Mucosa of rectum (tissue), 2 donors: Measurements from ENCODE around the gene ACSL4.

Experiments
- H3K27ac ChIP-seq, 2 donors: one replicate each; pipeline ENCODE4 v1.7.0; 2013; ENCODE audit warnings: inconsistent platforms in 2 of 2, low read depth in 2 of 2, low read length in 2 of 2
- H3K27me3 ChIP-seq, 2 donors: one replicate each; pipeline ENCODE4 v1.7.0; 2013; ENCODE audit warnings: low read length in 2 of 2; ENCODE audit not compliant: control insufficient read depth in 2 of 2, insufficient read depth in 2 of 2
- H3K36me3 ChIP-seq, 2 donors: one replicate each; pipeline ENCODE4 v1.7.0; 2013; ENCODE audit warnings: low read length in 2 of 2; ENCODE audit not compliant: control insufficient read depth in 2 of 2, insufficient read depth in 2 of 2
- H3K4me1 ChIP-seq, 2 donors: one replicate each; pipeline ENCODE4 v1.7.0; 2013; ENCODE audit warnings: low read length in 2 of 2, mild to moderate bottlenecking in 1 of 2; ENCODE audit not compliant: control insufficient read depth in 2 of 2, insufficient read depth in 2 of 2
- H3K4me3 ChIP-seq, 2 donors: one replicate each; pipeline ENCODE4 v1.7.0; 2013; ENCODE audit warnings: low read length in 2 of 2
- H3K9ac ChIP-seq, 2 donors: one replicate each; pipeline ENCODE4 v1.7.0; 2013; ENCODE audit warnings: low read length in 2 of 2, low read depth in 1 of 2, mild to moderate bottlenecking in 1 of 2
- H3K9me3 ChIP-seq, 2 donors: one replicate each; pipeline ENCODE4 v1.7.0; 2013; ENCODE audit warnings: low read length in 2 of 2; ENCODE audit not compliant: control insufficient read depth in 2 of 2
- donor health status: healthy.
- donor health status: Normal muscosa, but diverticular disease.

Gene ACSL4

DNA sequence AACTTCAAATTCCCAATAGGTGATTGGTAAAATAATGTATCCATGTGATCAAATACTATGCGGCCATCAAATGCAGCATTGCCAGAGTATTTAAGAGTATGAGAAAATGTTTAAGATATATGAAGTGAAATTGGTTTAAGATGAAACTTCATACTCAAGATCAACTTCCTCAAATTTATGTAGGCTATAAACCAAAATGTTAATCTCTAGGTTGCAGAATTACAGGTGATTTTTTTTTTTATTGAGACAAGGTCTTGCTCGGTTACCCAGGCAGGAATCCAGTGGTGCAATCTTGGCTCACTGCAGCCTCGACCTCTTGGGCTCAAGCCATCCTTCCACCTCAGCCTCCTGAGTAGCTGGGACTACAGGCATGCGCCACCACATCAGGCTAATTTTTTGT is 25.3 kb downstream of the ACSL4 start:
- no peaks in the 10 kb centered on the region for H3K36me3 ChIP-seq
- H3K27me3 ChIP-seq: no peaks in the 10 kb centered on the region
- H3K4me3 ChIP-seq: no peak overlapping the region
- no peaks in the 10 kb centered on the region for H3K9me3 ChIP-seq
- no peaks in the 10 kb centered on the region for H3K4me1 ChIP-seq
- no peak overlapping the region for H3K9ac ChIP-seq
- H3K27ac ChIP-seq: no peak overlapping the region

DNA sequence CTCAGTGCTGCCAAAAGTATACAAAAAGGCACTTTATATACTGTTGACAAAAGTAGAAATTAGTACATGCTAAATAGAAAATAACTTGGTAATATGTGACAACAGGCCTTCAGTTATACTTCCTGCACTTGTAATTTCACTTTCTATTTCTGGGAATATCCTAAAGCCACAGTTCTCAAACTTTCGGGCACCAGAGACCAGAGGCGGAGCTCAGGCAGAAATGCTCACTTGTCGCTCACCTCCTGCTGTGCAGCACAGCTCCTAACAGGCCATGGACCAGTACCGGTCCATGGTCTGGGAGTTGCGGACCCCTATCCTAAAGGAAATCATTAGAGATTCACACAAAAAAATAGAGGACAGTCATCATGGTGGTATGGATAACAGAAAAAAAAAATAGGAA is 25.7 kb downstream of the ACSL4 start:
- no peaks in the 10 kb centered on the region for H3K36me3 ChIP-seq
- no peaks in the 10 kb centered on the region for H3K27me3 ChIP-seq
- H3K4me3 ChIP-seq: no peak overlapping the region
- H3K9ac ChIP-seq: no peak overlapping the region
- no peaks in the 10 kb centered on the region for H3K4me1 ChIP-seq
- no peak overlapping the region for H3K27ac ChIP-seq
- H3K9me3 ChIP-seq: no peaks in the 10 kb centered on the region

DNA sequence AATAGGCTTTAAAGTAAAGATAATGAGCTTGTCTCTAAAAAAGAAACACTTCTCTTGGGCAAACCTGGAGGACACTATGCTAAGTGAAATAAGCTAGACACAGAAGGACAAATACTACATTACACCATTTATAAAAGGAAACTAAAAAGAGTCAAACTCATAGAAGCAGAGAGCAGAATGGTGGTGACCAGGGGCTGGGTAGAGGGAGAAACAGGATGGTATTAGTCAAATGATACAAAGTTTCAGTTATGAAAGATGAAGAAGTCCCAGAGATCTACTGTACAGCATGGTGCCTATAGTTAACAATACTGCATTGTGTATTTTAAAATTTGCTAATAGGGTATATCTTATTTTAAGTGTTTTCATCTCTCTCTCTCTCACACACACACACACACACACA is 28.5 kb downstream of the ACSL4 start:
- H3K36me3 ChIP-seq: no peaks in the 10 kb centered on the region
- no peak overlapping the region for H3K27ac ChIP-seq
- H3K9me3 ChIP-seq: no peaks in the 10 kb centered on the region
- H3K4me1 ChIP-seq: no peaks in the 10 kb centered on the region
- H3K4me3 ChIP-seq: no peak overlapping the region
- H3K27me3 ChIP-seq: no peaks in the 10 kb centered on the region
- no peak overlapping the region for H3K9ac ChIP-seq

DNA sequence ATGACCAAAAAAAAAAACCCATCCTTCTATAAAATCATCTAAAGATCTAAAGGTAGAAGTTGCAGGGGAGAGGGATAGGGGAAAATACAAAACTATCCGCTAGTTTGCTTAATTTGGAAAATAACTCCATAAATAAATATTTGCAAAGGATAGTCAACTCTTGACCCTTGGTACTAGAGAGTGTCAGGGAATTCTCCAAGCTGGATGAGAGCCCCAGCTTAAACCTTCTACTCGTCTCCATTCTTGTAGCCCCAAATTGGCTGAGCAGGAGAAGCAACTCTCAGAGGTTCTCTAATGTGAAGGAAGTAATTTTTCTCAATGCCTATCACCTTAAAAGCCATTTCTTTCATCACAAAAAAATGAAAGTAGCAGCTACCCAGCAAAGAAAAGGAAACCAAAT is 35.2 kb downstream of the ACSL4 start:
- Histone ChIP-seq H3K4me3 (no peak overlapping the region), H3K27ac (no peak overlapping the region)

DNA sequence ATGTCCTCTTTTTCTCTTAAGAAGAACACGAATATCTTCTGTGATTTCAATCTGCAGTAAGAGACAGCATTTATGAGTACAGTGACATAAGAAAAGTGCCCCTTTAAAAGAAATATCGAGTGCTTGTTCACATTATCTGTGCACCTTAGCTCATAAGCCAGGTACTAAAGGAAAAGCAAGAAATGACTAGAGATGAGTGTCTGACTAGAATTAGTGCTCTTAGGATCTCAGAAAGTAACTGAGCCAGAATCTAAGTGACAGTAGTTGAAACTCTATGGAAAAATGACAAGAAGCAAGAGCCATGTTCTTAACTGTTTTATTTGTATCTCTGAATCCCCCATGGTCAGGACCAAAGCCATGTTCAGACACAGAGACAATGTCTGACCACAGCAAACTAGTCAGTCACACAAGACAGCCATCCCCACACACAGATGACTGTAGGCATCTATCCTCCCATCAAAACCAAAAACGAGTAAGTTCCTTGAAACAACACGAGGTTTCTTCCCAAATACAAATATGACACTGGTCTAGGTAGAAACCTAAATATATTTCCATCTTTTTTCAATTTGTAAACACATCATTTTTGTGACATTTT is 36.8 kb downstream of the ACSL4 start:
- H3K27me3 ChIP-seq: no peaks in the 10 kb centered on the region
- H3K27ac ChIP-seq: no peak overlapping the region
- H3K36me3 ChIP-seq: no peaks in the 10 kb centered on the region
- H3K9ac ChIP-seq: no peak overlapping the region
- H3K4me3 ChIP-seq: no peak overlapping the region
- no peaks in the 10 kb centered on the region for H3K4me1 ChIP-seq
- no peaks in the 10 kb centered on the region for H3K9me3 ChIP-seq

More for the DNA sequence above, 35.2 kb downstream of the ACSL4 start:
- Histone ChIP-seq H3K9me3 (no peaks in the 10 kb centered on the region), H3K4me1 (no peaks in the 10 kb centered on the region), H3K27me3 (no peaks in the 10 kb centered on the region), H3K9ac (no peak overlapping the region), H3K36me3 (no peaks in the 10 kb centered on the region)

DNA sequence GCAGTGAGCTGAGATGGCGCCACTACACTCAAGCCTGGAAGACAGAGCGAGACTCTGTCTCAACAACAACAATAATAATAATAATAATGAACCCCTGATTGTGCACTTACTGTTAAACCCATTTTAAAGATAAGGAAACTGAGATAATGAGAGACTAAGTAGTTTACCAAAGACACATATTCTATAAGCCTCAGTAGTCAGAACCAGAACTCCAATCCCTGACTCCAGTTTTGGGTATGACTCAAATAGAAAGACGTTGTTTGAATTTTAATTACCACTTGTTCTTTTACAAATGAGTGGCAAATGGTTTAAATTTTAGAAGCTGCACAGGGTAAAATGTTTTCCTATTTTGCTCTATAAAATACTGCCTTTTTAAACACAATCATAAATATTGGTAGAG is 37.4 kb downstream of the ACSL4 start:
- Histone ChIP-seq H3K27ac (no peak overlapping the region), H3K9me3 (no peaks in the 10 kb centered on the region), H3K4me1 (no peaks in the 10 kb centered on the region), H3K27me3 (no peaks in the 10 kb centered on the region), H3K36me3 (no peaks in the 10 kb centered on the region), H3K4me3 (no peak overlapping the region), H3K9ac (no peak overlapping the region)

DNA sequence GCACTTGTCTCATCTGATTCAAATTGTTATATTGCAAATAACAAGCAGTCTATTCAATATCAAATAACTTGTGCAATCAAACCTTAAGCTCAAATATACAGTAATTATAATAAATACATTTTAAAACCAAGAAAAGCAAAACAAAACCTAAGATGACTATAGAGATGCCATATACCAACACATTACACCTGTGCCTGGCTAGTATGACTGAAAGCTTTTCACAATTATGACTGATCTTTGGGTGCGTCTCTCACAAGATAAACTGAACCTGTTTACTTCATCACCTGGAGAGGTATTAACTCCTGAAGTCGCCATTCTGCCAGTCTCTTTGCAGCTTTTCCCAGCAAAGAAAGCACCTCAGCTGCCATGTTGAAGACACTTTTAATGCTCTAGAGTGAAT is 41.3 kb downstream of the ACSL4 start:
- Histone ChIP-seq H3K9ac (no peak overlapping the region), H3K27ac (no peak overlapping the region), H3K4me1 (no peaks in the 10 kb centered on the region), H3K27me3 (peaks cover 0 to 4% of the 10 kb centered on the region in 2 donors), H3K4me3 (no peak overlapping the region), H3K36me3 (no peaks in the 10 kb centered on the region), H3K9me3 (no peaks in the 10 kb centered on the region)

DNA sequence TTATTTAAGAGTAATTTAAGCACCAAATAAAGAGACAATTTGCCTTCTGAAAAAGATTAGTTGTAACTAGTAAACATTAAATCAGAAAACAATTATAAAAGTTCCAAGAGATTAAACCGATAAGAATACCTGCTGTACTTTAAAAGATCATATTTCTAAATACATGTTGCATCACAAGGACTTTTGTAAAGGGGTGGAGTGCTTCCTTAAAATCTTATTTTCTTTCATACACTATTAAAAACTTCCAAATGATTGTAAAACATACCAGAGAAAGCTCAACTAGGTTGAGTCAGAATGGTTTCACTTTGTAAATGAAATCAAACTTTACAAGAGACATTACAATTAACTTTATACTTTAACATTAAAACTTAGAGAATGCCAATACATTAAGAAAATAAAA is 41.8 kb downstream of the ACSL4 start:
- H3K27ac ChIP-seq: no peak overlapping the region
- no peaks in the 10 kb centered on the region for H3K9me3 ChIP-seq
- H3K27me3 ChIP-seq: peaks cover 0 to 4% of the 10 kb centered on the region in 2 donors
- no peak overlapping the region for H3K4me3 ChIP-seq
- no peak overlapping the region for H3K9ac ChIP-seq
- H3K4me1 ChIP-seq: no peaks in the 10 kb centered on the region
- no peaks in the 10 kb centered on the region for H3K36me3 ChIP-seq

DNA sequence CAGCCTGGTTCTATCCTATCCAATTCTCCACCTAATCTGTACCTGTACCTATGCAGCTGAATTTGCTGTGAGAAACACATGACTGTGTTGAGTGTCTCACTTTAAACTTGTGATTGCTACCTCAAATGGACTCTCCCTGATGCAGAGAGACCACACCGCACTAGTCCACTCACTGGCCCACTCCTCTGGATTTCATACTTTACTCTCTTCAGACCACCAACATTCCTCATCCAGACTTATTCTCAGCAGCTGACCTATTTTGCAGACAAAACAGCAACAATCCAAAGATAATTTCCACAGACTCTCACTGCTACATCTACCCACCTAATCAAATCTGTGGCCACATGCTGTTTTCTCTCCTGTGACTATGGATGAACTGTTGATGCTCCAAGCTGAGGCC is 45.2 kb downstream of the ACSL4 start:
- no peaks in the 10 kb centered on the region for H3K9me3 ChIP-seq
- H3K4me3 ChIP-seq: no peak overlapping the region
- H3K27me3 ChIP-seq: peaks cover 0 to 4% of the 10 kb centered on the region in 2 donors
- H3K9ac ChIP-seq: no peak overlapping the region
- H3K4me1 ChIP-seq: no peaks in the 10 kb centered on the region
- no peak overlapping the region for H3K27ac ChIP-seq
- no peaks in the 10 kb centered on the region for H3K36me3 ChIP-seq

DNA sequence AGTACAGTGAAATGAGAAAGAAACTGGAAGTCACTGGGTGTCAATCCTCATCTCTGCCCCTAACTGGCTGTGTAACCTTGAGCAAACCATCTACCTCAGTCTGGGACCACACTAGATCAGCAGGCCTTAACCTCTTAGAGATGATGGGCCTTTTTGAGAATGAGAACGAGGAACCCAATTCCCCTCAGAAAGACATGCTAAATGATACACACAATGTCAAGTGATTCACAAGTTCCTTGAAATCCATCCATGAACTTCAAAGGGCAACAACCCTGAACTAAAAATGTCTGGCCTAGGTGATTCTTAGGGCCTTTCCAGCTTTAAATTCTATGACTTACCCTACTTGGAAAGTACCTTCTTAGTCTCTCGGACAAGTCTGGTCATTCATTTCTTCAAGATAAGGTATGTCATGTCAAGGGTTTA is 47.4 kb downstream of the ACSL4 start:
- Histone ChIP-seq H3K4me3 (no peak overlapping the region), H3K36me3 (no peaks in the 10 kb centered on the region), H3K9me3 (no peaks in the 10 kb centered on the region), H3K4me1 (no peaks in the 10 kb centered on the region), H3K27me3 (peaks cover 0 to 4% of the 10 kb centered on the region in 2 donors), H3K27ac (no peak overlapping the region), H3K9ac (no peak overlapping the region)

DNA sequence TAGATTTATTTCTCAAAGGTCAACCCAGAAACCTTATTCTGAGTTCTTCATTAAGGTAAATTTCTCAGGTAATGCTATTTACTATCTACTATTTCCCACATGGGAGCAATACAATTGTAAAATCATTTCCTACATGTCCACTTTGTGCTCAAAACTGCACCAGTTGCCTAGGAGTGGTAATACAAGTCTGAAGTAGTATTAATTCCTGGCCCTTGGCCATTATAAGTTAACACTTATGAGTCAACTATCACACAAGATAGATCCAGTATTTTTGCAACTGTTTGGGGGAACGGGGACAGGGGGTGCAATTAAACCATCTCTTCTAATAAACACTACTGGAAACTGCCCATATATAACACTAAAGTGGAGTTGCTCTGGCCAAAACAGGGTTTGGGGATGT is 48.9 kb downstream of the ACSL4 start:
- no peak overlapping the region for H3K27ac ChIP-seq
- no peaks in the 10 kb centered on the region for H3K36me3 ChIP-seq
- no peaks in the 10 kb centered on the region for H3K4me1 ChIP-seq
- H3K9ac ChIP-seq: no peak overlapping the region
- no peaks in the 10 kb centered on the region for H3K9me3 ChIP-seq
- H3K4me3 ChIP-seq: no peak overlapping the region
- H3K27me3 ChIP-seq: peaks cover 0 to 4% of the 10 kb centered on the region in 2 donors
